Measurements from ENCODE around the gene TECPR1.

Gene TECPR1

GRCh38 chr7:98251601-98252424 lies at the start of gene TECPR1 (continued):
- TF ChIP-seq PBX3 (CRISPR knock-in tag; IDR thresholded peaks at IDR 0.05) (peak; percentile 59; the same call in 1 of the 2 replicates), ZNF140 (tag by site-specific recombination; IDR thresholded peaks at IDR 0.05) (no peak), ZSCAN16 (tag by site-specific recombination; IDR thresholded peaks at IDR 0.05) (no peak), KLF9 (tag by site-specific recombination; IDR thresholded peaks at IDR 0.05; ENCODE audit: low read depth) (peak; percentile 84), ZNF488 (tag by site-specific recombination; IDR thresholded peaks at IDR 0.05) (no peak), ZNF146 (tag by site-specific recombination; IDR thresholded peaks at IDR 0.05) (no peak), KLF16 (tag by site-specific recombination; IDR thresholded peaks at IDR 0.05) (peak; percentile 80), ZBTB8A (tag by site-specific recombination; IDR thresholded peaks at IDR 0.05) (peak; percentile 40; the same call in 1 of the 2 replicates), ZNF792 (tag by site-specific recombination; IDR thresholded peaks at IDR 0.05) (no peak), ZNF138 (tag by site-specific recombination; IDR thresholded peaks at IDR 0.05; ENCODE audit: borderline replicate concordance) (no peak), ZBTB17 (tag by site-specific recombination; IDR thresholded peaks at IDR 0.05) (peak; percentile 77), GLIS2 (tag by site-specific recombination; IDR thresholded peaks at IDR 0.05) (peak; percentile 99), ZNF645 (tag by site-specific recombination; IDR thresholded peaks at IDR 0.05) (no peak), HOXA7 (CRISPR knock-in tag; IDR thresholded peaks at IDR 0.05; ENCODE audit: borderline replicate concordance) (no peak), GLIS1 (tag by site-specific recombination; IDR thresholded peaks at IDR 0.05) (peak; percentile 97), KLF8 (tag by site-specific recombination; IDR thresholded peaks at IDR 0.05) (peak; percentile 83), ZNF16 (tag by site-specific recombination; IDR thresholded peaks at IDR 0.05; ENCODE audit: low read depth) (no peak), ZNF37A (tag by site-specific recombination; IDR thresholded peaks at IDR 0.05) (no peak), ZNF548 (tag by site-specific recombination; IDR thresholded peaks at IDR 0.05) (no peak), ZNF280D (tag by site-specific recombination; IDR thresholded peaks at IDR 0.05) (no peak), ZNF266 (tag by site-specific recombination; IDR thresholded peaks at IDR 0.05; ENCODE audit: low read depth) (no peak), SCRT1 (tag by site-specific recombination; IDR thresholded peaks at IDR 0.05; ENCODE audit: borderline replicate concordance) (peak; percentile 16; the same call in 1 of the 2 replicates), ZBTB11 (tag by site-specific recombination; conservative IDR thresholded peaks at IDR 0.05; ENCODE audit: low read depth) (peak; percentile 96), ZNF530 (tag by site-specific recombination; IDR thresholded peaks at IDR 0.05; ENCODE audit: low read depth) (no peak), TCF7L2 (IDR thresholded peaks at IDR 0.05; ENCODE audit: borderline replicate concordance, low read depth, low read length) (no peak), ZFP37 (tag by site-specific recombination; IDR thresholded peaks at IDR 0.05) (peak; percentile 25; the same call in 1 of the 2 replicates), ZNF157 (tag by site-specific recombination; IDR thresholded peaks at IDR 0.05) (no peak), ZNF544 (tag by site-specific recombination; IDR thresholded peaks at IDR 0.05) (no peak), ZEB2 (tag by site-specific recombination; IDR thresholded peaks at IDR 0.05) (peak; percentile 92), BCL11B (tag by site-specific recombination; IDR thresholded peaks at IDR 0.05; ENCODE audit: low read depth) (peak; percentile 96)

Data from HEK293 (cell line).